ENCODE results near the gene TPRKB. TPM values are rescaled to one million over a fixed set of nuclear protein-coding genes. Genes with fewer than 3 reads are reported as not detected.

The TPRKB gene
- total and polyA plus RNA-seq, 9 of the 15 experiments (the other 6 are each of a cell fraction or from before 2014, with no cell fraction given) = 55.6 to 250 (median 112) TPM

- no peak for TF ChIP-seq JUNB (CRISPR knock-in tag; conservative IDR thresholded peaks at IDR 0.05)
- TF ChIP-seq NR1H2 (CRISPR knock-in tag; IDR thresholded peaks at IDR 0.05) = no peak
- TF ChIP-seq ZBED1 (IDR thresholded peaks at IDR 0.05) = 0 out of 2 replicates have a peak, but pooled peaks have one; percentile 67
- no peak for TF ChIP-seq ZNF224 (CRISPR knock-in tag; IDR thresholded peaks at IDR 0.05)
- no peak for TF ChIP-seq POLR3G (IDR thresholded peaks at IDR 0.05; ENCODE audit: extremely low read depth, insufficient read length, insufficient replicate concordance)
- TF ChIP-seq SMARCA4 (IDR thresholded peaks at IDR 0.05) = no peak
- TF ChIP-seq, protein P1, sequence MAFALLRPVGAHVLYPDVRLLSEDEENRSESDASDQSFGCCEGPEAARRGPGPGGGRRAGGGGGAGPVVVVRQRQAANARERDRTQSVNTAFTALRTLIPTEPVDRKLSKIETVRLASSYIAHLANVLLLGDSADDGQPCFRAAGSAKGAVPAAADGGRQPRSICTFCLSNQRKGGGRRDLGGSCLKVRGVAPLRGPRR (CRISPR knock-in tag; IDR thresholded peaks at IDR 0.05) = no peak
- TF ChIP-seq, protein P2, sequence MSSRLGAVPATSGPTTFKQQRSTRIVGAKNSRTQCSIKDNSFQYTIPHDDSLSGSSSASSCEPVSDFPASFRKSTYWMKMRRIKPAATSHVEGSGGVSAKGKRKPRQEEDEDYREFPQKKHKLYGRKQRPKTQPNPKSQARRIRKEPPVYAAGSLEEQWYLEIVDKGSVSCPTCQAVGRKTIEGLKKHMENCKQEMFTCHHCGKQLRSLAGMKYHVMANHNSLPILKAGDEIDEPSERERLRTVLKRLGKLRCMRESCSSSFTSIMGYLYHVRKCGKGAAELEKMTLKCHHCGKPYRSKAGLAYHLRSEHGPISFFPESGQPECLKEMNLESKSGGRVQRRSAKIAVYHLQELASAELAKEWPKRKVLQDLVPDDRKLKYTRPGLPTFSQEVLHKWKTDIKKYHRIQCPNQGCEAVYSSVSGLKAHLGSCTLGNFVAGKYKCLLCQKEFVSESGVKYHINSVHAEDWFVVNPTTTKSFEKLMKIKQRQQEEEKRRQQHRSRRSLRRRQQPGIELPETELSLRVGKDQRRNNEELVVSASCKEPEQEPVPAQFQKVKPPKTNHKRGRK (tag; IDR thresholded peaks at IDR 0.05) = no peak
- no peak for TF ChIP-seq FOXJ3 (CRISPR knock-in tag; IDR thresholded peaks at IDR 0.05)
- TF ChIP-seq ZNF77 (CRISPR knock-in tag; IDR thresholded peaks at IDR 0.05) = no peak
- no peak for TF ChIP-seq CCNT2 (IDR thresholded peaks at IDR 0.05; ENCODE audit: borderline replicate concordance, extremely low read depth, insufficient read length, low read depth, low read length)
- TF ChIP-seq THRB (CRISPR knock-in tag; conservative IDR thresholded peaks at IDR 0.05) = no peak
- TF ChIP-seq ZNF766 (CRISPR knock-in tag; conservative IDR thresholded peaks at IDR 0.05) = peak; percentile 80
- TF ChIP-seq RNF2 (IDR thresholded peaks at IDR 0.05) = no peak
- no peak for TF ChIP-seq ZNF436 (CRISPR knock-in tag; IDR thresholded peaks at IDR 0.05)
- peak; percentile 98 for TF ChIP-seq ELF1 (tag; IDR thresholded peaks at IDR 0.05)
- no peak for TF ChIP-seq TEAD2 (tag; IDR thresholded peaks at IDR 0.05)
- TF ChIP-seq NONO (IDR thresholded peaks at IDR 0.05; ENCODE audit: low read depth in 2 of 2, low read length in 1 of 2) = no peak
- peak; percentile 94 for TF ChIP-seq POLR2A (conservative IDR thresholded peaks at IDR 0.05)
- no peak for TF ChIP-seq ZNF778 (CRISPR knock-in tag; IDR thresholded peaks at IDR 0.05)
- TF ChIP-seq, protein P3, sequence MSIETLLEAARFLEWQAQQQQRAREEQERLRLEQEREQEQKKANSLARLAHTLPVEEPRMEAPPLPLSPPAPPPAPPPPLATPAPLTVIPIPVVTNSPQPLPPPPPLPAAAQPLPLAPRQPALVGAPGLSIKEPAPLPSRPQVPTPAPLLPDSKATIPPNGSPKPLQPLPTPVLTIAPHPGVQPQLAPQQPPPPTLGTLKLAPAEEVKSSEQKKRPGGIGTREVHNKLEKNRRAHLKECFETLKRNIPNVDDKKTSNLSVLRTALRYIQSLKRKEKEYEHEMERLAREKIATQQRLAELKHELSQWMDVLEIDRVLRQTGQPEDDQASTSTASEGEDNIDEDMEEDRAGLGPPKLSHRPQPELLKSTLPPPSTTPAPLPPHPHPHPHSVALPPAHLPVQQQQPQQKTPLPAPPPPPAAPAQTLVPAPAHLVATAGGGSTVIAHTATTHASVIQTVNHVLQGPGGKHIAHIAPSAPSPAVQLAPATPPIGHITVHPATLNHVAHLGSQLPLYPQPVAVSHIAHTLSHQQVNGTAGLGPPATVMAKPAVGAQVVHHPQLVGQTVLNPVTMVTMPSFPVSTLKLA (conservative IDR thresholded peaks at IDR 0.05) = peak; percentile 80 to 88
- TF ChIP-seq ZNF764 (CRISPR knock-in tag; IDR thresholded peaks at IDR 0.05; ENCODE audit: low read depth) = no peak
Measured at GRCh38 chr2:73736855-73737779, at the start of gene TPRKB (continued).

Measured in K562 (cell line).